T-helper 1 cell treated with Interleukin-12 subunit alpha and Interleukin-12 subunit beta and Interleukin-4 antibody, amounts not matched to agents 30 μg/mL and 1 μg/mL, for 36 hours (primary cell): Measurements from ENCODE around the gene CSK.
A peak's percentile ranks its signal among the peaks of the same experiment; 100 is the strongest.

ENCODE experiments used
- H3K27ac Mint-ChIP-seq: one replicate; pipeline ENCODE4 v1.8.0; 2021; ENCODE audit warnings: mild to moderate bottlenecking, mixed read lengths
- H3K27me3 Mint-ChIP-seq: one replicate; pipeline ENCODE4 v1.8.0; 2021; ENCODE audit warnings: low read depth, mixed read lengths
- H3K36me3 Mint-ChIP-seq: one replicate; pipeline ENCODE4 v1.8.0; 2021; ENCODE audit warnings: low read depth, mixed read lengths
- H3K4me1 Mint-ChIP-seq: one replicate; pipeline ENCODE4 v1.8.0; 2021; ENCODE audit warnings: low read depth, mixed read lengths
- H3K4me3 Mint-ChIP-seq: one replicate; pipeline ENCODE4 v1.8.0; 2021; ENCODE audit warnings: mild to moderate bottlenecking, moderate library complexity, mixed read lengths
- H3K9me3 Mint-ChIP-seq: one replicate; pipeline ENCODE4 v1.8.0; 2021; ENCODE audit warnings: mixed read lengths

The CSK gene

DNA sequence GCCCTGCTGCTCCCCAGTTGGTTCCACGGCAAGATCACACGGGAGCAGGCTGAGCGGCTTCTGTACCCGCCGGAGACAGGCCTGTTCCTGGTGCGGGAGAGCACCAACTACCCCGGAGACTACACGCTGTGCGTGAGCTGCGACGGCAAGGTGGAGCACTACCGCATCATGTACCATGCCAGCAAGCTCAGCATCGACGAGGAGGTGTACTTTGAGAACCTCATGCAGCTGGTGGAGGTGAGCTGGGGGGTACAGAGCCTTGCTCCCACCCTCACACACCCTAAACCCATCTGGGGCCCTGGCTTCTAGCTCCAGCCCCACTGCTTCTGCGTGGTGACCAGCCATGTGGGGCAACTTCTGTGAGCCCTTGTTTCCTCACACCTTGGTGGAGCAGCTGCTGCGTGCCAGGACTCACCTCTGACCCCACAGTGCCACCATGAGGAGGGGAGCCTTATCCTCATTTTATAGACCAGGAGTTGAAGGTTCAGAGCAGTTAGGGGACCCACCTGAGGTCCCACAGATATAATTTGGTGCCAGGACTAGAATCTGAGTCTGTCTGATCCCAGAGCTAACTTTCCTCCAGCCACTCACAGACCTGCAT, 17.5 kb downstream of the CSK start:
- peaks cover 48% of the 10 kb centered on the region for H3K4me1 Mint-ChIP-seq
- no peaks in the 10 kb centered on the region for H3K9me3 Mint-ChIP-seq

DNA sequence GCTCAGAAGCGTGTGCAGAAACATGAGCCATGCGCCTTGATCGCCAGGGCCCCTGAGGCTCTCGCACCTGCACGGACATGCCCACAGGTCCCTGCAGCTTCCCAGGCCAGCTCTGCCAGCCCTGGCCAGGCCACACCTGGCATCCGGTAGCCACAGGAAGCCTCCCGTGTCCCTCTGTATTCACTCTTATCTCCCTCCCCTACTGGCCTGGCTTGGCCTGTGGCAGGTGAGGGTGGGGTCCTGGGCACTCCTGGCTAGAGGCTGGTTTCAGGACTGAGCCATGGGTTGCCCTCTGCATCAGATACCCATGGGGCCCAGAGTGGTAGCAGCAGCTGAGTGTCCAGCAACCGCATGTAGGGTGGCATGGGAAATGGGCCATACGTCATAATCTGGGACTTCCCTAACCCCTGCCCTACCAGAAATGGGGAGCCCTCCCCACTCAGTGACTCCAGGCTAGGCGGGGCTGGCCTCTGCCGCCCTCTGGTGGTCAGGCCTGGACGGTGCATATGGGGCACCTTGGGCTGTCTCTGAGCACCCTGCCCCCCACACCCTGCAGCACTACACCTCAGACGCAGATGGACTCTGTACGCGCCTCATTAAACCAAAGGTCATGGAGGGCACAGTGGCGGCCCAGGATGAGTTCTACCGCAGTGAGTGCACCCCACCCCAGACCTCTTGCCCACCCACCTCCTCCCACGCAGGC, 18.1 kb downstream of the CSK start:
- H3K4me3 Mint-ChIP-seq = peak overlapping the region; percentile 10
- H3K9me3 Mint-ChIP-seq = no peaks in the 10 kb centered on the region
- no peaks in the 10 kb centered on the region for H3K27me3 Mint-ChIP-seq
- H3K4me1 Mint-ChIP-seq = peaks cover 42% of the 10 kb centered on the region
- H3K36me3 Mint-ChIP-seq = peaks cover 52% of the 10 kb centered on the region
- H3K27ac Mint-ChIP-seq = peak overlapping the region; percentile 85

More for the DNA sequence above, 17.5 kb downstream of the CSK start:
- Mint-ChIP-seq H3K4me3 (no peak overlapping the region), H3K27me3 (no peaks in the 10 kb centered on the region), H3K36me3 (peaks cover 53% of the 10 kb centered on the region), H3K27ac (peak overlapping the region; percentile 85)

DNA sequence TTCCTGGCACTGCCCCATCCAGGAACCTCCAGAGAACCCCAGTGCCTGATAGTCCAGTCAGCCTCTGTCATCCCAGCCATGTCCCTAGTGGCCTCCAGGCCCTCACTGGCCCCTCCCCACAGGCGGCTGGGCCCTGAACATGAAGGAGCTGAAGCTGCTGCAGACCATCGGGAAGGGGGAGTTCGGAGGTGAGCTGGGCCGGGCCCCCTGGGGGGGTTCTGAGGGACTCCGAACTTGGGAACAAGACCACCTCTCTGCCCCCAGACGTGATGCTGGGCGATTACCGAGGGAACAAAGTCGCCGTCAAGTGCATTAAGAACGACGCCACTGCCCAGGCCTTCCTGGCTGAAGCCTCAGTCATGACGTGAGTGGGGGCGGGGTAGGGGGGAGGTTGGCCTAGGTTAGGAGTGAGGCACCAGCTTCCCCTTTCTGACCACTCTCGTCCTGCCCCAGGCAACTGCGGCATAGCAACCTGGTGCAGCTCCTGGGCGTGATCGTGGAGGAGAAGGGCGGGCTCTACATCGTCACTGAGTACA, 18.7 kb downstream of the CSK start:
- no peaks in the 10 kb centered on the region for H3K9me3 Mint-ChIP-seq
- no peaks in the 10 kb centered on the region for H3K27me3 Mint-ChIP-seq
- H3K27ac Mint-ChIP-seq = peak overlapping the region; percentile 85
- peaks cover 36% of the 10 kb centered on the region for H3K4me1 Mint-ChIP-seq
- H3K36me3 Mint-ChIP-seq = peaks cover 49% of the 10 kb centered on the region
- H3K4me3 Mint-ChIP-seq = no peak overlapping the region

DNA sequence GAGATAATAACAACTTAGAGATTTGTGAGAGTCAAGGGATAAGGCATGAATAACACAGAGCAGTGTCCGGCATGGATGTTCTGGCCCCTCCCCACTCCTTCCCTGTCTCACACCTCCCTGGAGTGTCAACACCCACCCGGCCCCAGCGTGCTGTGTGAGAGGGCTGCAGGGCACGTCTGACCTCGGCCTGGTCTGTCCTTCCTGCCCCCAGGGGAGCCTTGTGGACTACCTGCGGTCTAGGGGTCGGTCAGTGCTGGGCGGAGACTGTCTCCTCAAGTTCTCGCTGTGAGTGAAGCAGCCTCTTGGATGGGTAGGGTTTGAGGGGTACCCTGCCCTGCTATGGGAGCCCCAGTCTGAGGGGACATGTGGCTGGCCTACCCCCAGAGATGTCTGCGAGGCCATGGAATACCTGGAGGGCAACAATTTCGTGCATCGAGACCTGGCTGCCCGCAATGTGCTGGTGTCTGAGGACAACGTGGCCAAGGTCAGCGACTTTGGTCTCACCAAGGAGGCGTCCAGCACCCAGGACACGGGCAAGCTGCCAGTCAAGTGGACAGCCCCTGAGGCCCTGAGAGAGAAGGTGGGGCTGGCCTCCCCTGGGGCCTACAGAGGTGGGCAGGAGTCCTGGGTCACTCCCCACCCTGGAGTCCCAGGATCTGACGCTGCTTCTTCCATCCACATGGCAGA, 19.6 kb downstream of the CSK start:
- Mint-ChIP-seq H3K9me3 (no peaks in the 10 kb centered on the region), H3K27ac (no peak overlapping the region), H3K27me3 (no peaks in the 10 kb centered on the region), H3K4me3 (no peak overlapping the region), H3K36me3 (peaks cover 45% of the 10 kb centered on the region), H3K4me1 (peaks cover 32% of the 10 kb centered on the region)

DNA sequence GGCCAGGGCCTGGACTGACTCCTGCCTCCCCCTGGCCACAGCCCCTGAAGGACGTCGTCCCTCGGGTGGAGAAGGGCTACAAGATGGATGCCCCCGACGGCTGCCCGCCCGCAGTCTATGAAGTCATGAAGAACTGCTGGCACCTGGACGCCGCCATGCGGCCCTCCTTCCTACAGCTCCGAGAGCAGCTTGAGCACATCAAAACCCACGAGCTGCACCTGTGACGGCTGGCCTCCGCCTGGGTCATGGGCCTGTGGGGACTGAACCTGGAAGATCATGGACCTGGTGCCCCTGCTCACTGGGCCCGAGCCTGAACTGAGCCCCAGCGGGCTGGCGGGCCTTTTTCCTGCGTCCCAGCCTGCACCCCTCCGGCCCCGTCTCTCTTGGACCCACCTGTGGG, 20.4 kb downstream of the CSK start:
- Mint-ChIP-seq H3K27ac (no peak overlapping the region), H3K4me1 (peaks cover 37% of the 10 kb centered on the region)

DNA sequence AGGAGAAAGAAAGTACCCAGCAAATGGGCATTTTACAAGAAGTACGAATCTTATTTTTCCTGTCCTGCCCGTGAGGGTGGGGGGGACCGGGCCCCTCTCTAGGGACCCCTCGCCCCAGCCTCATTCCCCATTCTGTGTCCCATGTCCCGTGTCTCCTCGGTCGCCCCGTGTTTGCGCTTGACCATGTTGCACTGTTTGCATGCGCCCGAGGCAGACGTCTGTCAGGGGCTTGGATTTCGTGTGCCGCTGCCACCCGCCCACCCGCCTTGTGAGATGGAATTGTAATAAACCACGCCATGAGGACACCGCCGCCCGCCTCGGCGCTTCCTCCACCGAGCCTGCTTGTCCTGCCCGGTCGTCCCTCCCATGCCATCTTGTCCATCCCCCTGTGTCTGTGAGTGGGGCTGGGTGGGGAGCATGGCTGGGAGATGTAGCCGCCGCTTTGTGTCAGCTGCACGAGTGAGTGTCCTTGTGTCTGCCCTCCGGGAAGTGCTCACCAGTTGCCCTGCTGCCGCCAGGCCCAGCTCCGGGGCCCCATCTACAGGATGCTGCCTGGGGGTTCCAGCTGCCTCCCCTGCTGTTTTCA, 21.1 kb downstream of the CSK start:
- no peaks in the 10 kb centered on the region for H3K27me3 Mint-ChIP-seq
- H3K4me1 Mint-ChIP-seq = peaks cover 31% of the 10 kb centered on the region
- H3K27ac Mint-ChIP-seq = no peak overlapping the region
- H3K4me3 Mint-ChIP-seq = no peak overlapping the region
- H3K36me3 Mint-ChIP-seq = peaks cover 45% of the 10 kb centered on the region
- H3K9me3 Mint-ChIP-seq = no peaks in the 10 kb centered on the region

More for the DNA sequence above, 20.4 kb downstream of the CSK start:
- peaks cover 46% of the 10 kb centered on the region for H3K36me3 Mint-ChIP-seq
- no peaks in the 10 kb centered on the region for H3K27me3 Mint-ChIP-seq
- H3K9me3 Mint-ChIP-seq = no peaks in the 10 kb centered on the region
- H3K4me3 Mint-ChIP-seq = no peak overlapping the region

DNA sequence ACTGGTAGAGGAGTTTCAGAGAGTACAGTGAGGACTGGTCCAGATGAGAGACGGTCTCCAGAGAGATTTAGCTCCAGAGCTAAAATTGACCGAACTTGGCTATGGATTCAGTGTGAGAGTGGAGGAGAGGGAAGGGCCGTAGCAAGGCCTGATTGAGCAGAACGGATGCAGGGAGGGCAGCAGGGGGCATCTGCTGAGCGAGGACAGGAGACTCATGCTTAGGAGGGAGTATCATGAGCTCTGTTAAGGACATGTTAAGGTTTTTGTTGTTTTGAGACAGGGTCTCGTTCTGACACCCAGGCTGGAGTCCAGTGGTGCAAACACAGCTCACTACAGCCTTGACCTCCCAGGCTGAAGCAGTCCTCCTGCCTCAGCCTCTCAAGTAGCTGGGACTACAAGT, 23.1 kb downstream of the CSK start:
- peaks cover 7% of the 10 kb centered on the region for H3K27me3 Mint-ChIP-seq
- peaks cover 21% of the 10 kb centered on the region for H3K4me1 Mint-ChIP-seq
- H3K4me3 Mint-ChIP-seq = no peak overlapping the region
- H3K27ac Mint-ChIP-seq = peak overlapping the region; percentile 10
- H3K9me3 Mint-ChIP-seq = no peaks in the 10 kb centered on the region
- peaks cover 35% of the 10 kb centered on the region for H3K36me3 Mint-ChIP-seq

DNA sequence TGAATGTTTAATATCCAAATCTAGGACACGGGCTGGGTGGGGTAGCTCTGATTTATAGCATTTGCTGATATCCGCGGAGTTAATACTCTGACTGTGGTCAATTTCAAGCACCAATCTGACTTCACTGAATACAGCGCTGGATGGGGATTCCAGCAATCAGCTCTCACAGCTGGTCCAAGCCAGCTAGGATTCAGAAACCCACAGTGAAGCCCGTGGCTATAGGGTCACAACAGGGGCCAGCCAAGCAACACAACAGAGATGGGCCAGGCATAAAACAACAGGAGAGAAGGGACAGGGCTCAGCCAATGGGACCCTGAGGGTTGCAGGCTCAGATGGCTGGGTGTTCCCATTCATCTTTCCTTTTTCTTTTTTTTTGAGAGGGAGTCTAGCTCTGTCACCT, 25.4 kb downstream of the CSK start:
- no peak overlapping the region for H3K27ac Mint-ChIP-seq
- peaks cover 20% of the 10 kb centered on the region for H3K36me3 Mint-ChIP-seq
- peaks cover 7% of the 10 kb centered on the region for H3K27me3 Mint-ChIP-seq
- H3K9me3 Mint-ChIP-seq = no peaks in the 10 kb centered on the region
- no peak overlapping the region for H3K4me3 Mint-ChIP-seq
- H3K4me1 Mint-ChIP-seq = peaks cover 18% of the 10 kb centered on the region

DNA sequence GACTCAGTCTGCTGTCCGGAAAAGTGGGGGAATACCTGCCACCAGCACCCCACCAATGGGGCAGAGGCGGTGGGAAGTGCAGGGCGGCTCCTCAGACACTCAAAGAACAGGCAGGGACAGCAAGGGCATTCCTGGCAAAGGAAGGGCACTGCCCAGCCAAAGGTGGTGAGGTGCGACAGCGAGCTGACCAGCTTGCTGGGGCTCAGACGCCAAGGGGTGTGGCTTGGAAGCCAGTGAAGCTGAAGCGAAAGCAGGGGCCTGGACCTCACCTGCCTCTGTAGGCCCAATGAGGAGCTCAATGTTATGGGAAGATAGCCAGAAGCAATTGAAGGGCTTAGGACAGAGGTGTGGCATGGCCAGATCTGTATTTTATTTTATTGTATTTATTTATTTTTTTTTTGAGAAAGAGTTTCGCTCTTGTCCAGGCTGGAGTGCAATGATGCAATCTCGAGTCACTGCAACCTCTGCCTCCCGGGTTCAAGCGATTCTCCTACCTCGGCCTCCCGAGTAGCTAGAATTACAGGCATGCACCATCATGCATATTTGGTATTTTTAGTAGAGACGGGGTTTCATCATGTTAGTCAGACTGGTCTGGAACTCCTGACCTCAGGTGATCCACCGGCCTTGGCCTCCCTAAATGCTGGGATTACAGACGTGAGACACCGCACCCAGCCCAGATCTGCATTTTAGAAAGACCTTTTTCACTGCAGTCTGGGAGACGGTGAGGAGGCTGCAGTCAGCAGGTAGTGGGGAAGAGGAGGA, 26.4 kb downstream of the CSK start:
- Mint-ChIP-seq H3K27me3 (peaks cover 7% of the 10 kb centered on the region), H3K9me3 (no peaks in the 10 kb centered on the region), H3K4me3 (no peak overlapping the region), H3K36me3 (peaks cover 15% of the 10 kb centered on the region), H3K27ac (peak overlapping the region; percentile 49), H3K4me1 (peaks cover 19% of the 10 kb centered on the region)

DNA sequence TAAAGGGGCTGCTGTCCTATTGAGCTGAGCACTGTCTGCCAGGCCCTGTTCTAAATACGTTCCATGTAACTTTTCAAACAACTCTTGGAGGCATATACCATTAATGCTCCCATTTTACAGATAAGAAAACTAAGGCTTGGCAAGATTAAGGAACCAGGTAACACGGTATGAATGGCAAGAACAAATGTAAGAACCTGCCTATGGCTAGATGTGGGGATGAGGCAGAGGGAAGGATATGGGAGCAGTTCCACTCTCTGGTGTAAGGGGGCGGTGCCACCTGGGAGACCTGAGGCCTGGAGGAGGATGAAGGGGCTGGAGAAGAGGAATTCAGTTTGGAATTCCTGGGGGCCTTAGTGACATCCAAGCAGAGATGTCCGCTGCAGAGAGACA, 27.0 kb downstream of the CSK start:
- Mint-ChIP-seq H3K36me3 (peaks cover 13% of the 10 kb centered on the region), H3K27me3 (peaks cover 7% of the 10 kb centered on the region), H3K4me1 (peaks cover 19% of the 10 kb centered on the region), H3K27ac (peak overlapping the region; percentile 38), H3K9me3 (no peaks in the 10 kb centered on the region), H3K4me3 (no peak overlapping the region)

DNA sequence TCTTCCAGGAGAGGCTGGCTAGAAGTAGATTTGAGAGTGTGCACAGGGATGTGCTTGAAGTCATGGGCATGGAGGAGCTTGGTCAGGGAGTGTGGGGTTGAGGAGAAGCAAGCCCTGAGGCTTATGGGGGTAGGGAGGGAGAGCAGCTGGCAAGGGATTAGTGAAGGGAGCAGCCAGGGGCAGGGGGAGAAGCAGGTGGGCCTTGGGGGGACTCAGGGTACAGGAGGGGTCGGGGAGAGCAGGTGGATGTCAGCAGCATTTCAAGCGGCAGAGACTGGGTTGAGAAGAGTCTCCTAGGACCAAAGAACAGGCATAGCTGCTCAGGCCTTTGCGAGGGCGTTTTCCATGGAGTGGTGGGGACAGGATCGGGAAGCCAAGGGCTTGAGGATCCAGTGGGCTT, 27.4 kb downstream of the CSK start:
- Mint-ChIP-seq H3K36me3 (peaks cover 9% of the 10 kb centered on the region), H3K4me1 (peaks cover 15% of the 10 kb centered on the region), H3K27ac (peak overlapping the region; percentile 72), H3K27me3 (peaks cover 7% of the 10 kb centered on the region), H3K4me3 (no peak overlapping the region), H3K9me3 (no peaks in the 10 kb centered on the region)

DNA sequence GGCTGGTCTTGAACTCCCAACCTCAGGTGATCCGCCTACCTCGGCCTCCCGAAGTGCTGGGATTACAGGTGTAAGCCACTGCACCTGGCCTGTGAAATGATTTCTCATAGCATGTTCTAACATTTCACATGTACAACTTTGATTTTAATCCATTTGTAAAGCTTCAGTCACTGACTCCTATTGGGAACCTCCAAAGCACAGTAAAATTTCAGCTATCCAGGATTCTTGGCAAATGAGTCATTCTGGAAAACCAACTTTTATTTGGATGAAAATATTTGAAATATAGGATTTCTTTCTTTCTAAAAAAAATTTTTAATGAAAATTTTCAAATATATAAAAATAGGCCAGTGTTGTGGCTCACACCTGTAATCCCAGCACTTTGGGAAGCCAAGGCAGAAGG, 28.1 kb downstream of the CSK start:
- Mint-ChIP-seq H3K4me1 (peaks cover 13% of the 10 kb centered on the region), H3K4me3 (no peak overlapping the region), H3K27ac (no peak overlapping the region), H3K36me3 (peaks cover 5% of the 10 kb centered on the region), H3K27me3 (peaks cover 7% of the 10 kb centered on the region), H3K9me3 (no peaks in the 10 kb centered on the region)

DNA sequence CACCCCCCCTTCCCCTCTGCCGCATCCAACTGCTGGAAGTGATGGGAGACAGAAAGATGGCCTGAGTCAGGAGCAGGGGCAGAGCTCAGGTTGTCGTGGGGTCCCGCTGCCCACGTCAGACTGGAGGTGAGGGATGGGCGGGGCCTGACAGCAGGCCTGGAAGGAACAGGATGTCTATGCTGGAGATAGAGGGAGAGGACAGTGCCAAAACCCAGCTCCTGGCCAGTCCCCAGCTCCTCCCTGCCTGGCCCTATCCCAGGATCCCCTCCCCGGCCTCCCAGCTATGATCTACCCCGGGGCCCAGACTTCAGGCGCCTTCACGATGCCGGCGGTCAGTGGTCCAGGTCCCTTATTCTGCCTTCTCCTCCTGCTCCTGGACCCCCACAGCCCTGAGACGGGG, 30.7 kb downstream of the CSK start, which contains the start of gene LMAN1L:
LMAN1L (plus strand) TSS at position 303 of the 400 bp plus-strand sequence; CDS start at position 323, 20 bp downstream.
- Mint-ChIP-seq H3K27me3 (peaks cover 7% of the 10 kb centered on the region), H3K36me3 (no peaks in the 10 kb centered on the region), H3K27ac (peak within 1 kb of the TSS; percentile 9), H3K4me1 (peaks cover 8% of the 10 kb centered on the region), H3K4me3 (no peak within 1 kb of the TSS), H3K9me3 (no peaks in the 10 kb centered on the region)
